ENCODE results near the gene GBP3. TPM values are rescaled to one million over a fixed set of nuclear protein-coding genes. Genes with fewer than 3 reads are reported as not detected.

The GBP3 gene
- total and polyA plus RNA-seq, 10 of the 15 experiments (the other 5 are each of a cell fraction or from before 2014, with no cell fraction given): 0.21 to 3.1 (median 1.7) TPM

GRCh38 chr1:88980870-88981269 is 41.8 kb downstream of the GBP3 start:
- CTCF ChIA-PET: interaction anchor here (1.2 kb wide), 1 partner anchor 17 kb away, joined by 3 read pairs; no protein-coding TSS in a partner anchor
- ATAC-seq (no peak), FAIRE-seq (no peak), DNase-seq (ENCODE audit: low read depth, low spot score) (no peak)
- Histone ChIP-seq H3K27me3 (replicated peaks in 1 of 2; ENCODE audit: control insufficient read depth in 2 of 2, insufficient read depth in 2 of 2, low read length in 1 of 2) (no peaks in the 10 kb centered on the region), H3K9me3 (replicated peaks; ENCODE audit: control insufficient read depth, insufficient read depth, low read length) (peaks cover 1% of the 10 kb centered on the region; the same call in 1 of the 3 replicates), H4K20me1 (ENCODE audit: control insufficient read depth, insufficient read depth) (no peaks in the 10 kb centered on the region), H3K4me2 (ENCODE audit: control insufficient read depth, insufficient read depth) (peak overlapping the region; percentile 2; the same call in 1 of the 2 replicates), H3K9ac (ENCODE audit: control insufficient read depth, insufficient read depth, low read length) (no peak overlapping the region), H3K4me1 (ENCODE audit: control insufficient read depth, insufficient read depth, low read length) (peaks cover 7% of the 10 kb centered on the region), H3K4me3 (no peak overlapping the region), H3K36me3 (ENCODE audit: control insufficient read depth in 2 of 2, insufficient read depth in 2 of 2, low read length in 1 of 2) (peaks cover 0 to 6% of the 10 kb centered on the region in 2 experiments; a peak in 2 of 4 replicates), H3K27ac (ENCODE audit: control insufficient read depth, insufficient read depth) (no peak overlapping the region), H2AFZ (ENCODE audit: control insufficient read depth, low read depth, low read length) (no peak overlapping the region), H3K79me2 (ENCODE audit: control insufficient read depth, insufficient read depth, low read length) (peaks cover 33% of the 10 kb centered on the region)
- in situ Hi-C loops (cut with MboI): no loop called here
- TF ChIP-seq YY1 (IDR thresholded peaks at IDR 0.05; ENCODE audit: low read depth, low read length) (no peak), CTCF (IDR thresholded peaks at IDR 0.05 in 2 of 3, conservative IDR thresholded peaks at IDR 0.05 in 1 of 3; ENCODE audit: control insufficient read depth in 2 of 3, extremely low read depth in 1 of 3, insufficient read depth in 1 of 3, low read depth in 3 of 3, low read length in 3 of 3) (no peak), RAD21 (IDR thresholded peaks at IDR 0.05; ENCODE audit: insufficient read depth, low read depth, low read length) (no peak), SUPT20H (IDR thresholded peaks at IDR 0.05; ENCODE audit: borderline replicate concordance, control insufficient read depth, low read depth, low read length) (no peak), FOXM1 (IDR thresholded peaks at IDR 0.05; ENCODE audit: low read depth, low read length) (no peak), NRF1 (conservative IDR thresholded peaks at IDR 0.05; ENCODE audit: low read depth, low read length) (no peak), ZBTB11 (CRISPR knock-in tag; IDR thresholded peaks at IDR 0.05) (no peak), SMAD5 (IDR thresholded peaks at IDR 0.05; ENCODE audit: low read depth) (no peak), NFXL1 (IDR thresholded peaks at IDR 0.05; ENCODE audit: borderline replicate concordance) (no peak), YBX1 (IDR thresholded peaks at IDR 0.05) (no peak), FOS (IDR thresholded peaks at IDR 0.05; ENCODE audit: borderline replicate concordance, extremely low read depth, insufficient read length) (no peak), LARP7 (IDR thresholded peaks at IDR 0.05) (no peak), CREB1 (IDR thresholded peaks at IDR 0.05; ENCODE audit: low read depth) (no peak), GATAD2B (conservative IDR thresholded peaks at IDR 0.05; ENCODE audit: low read depth) (no peak), ESRRA (IDR thresholded peaks at IDR 0.05; ENCODE audit: low read length) (no peak), HDAC6 (IDR thresholded peaks at IDR 0.05; ENCODE audit: unreplicated experiment) (no peak), ZNF274 (IDR thresholded peaks at IDR 0.05; ENCODE audit: insufficient read depth, insufficient read length) (no peak), HDGF (IDR thresholded peaks at IDR 0.05) (no peak)
- TF ChIP-seq, protein P1, sequence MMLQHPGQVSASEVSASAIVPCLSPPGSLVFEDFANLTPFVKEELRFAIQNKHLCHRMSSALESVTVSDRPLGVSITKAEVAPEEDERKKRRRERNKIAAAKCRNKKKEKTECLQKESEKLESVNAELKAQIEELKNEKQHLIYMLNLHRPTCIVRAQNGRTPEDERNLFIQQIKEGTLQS (IDR thresholded peaks at IDR 0.05; ENCODE audit: borderline replicate concordance, extremely low read depth, low read depth, low read length): no peak
- BruUV-seq (replicated peaks): no TSS peak
- SMC1A ChIA-PET (ENCODE audit: uncharacterized antibody, unreplicated experiment): interaction anchor here (0.9 to 2.2 kb wide), 4 partner anchors 9 to 313 kb away, joined by 3 to 8 read pairs (median 4); no protein-coding TSS in a partner anchor
- whole genome bisulfite sequencing (ENCODE audit: insufficient coverage, insufficient replicate concordance, low lambda C conversion rate, missing lambda C conversion rate): 100% methylated on average over 1 of the region's 1 CpG
- POLR2A ChIA-PET: no interaction called here
- RAD21 ChIA-PET (ENCODE audit: unreplicated experiment): no interaction called here
- intact Hi-C loops (cut with micrococcal nuclease; ENCODE audit: unreplicated experiment): no loop called here
